GM21825 (cell line): ENCODE results near the gene DHODH.
"Not testable (repeated sequence)": the region's sequence is repeated elsewhere in the genome, so short reads cannot be mapped to it uniquely, and the experiment has no call there.

ENCODE experiments used
- ATAC-seq: cut with Tn5 transposase; IDR thresholded peaks from one replicate; pipeline ENCODE4 v1.9.1; 2021; ENCODE audit warnings: mild to moderate bottlenecking, moderate library complexity; ENCODE audit not compliant: unreplicated experiment

DHODH gene

GRCh38 chr16:72050769-72051464, 42.4 kb downstream of the DHODH start:
- no peak for ATAC-seq

- ATAC-seq: no peak
Observed at GRCh38 chr16:72051818-72052217, 43.3 kb downstream of the DHODH start.

GRCh38 chr16:72054254-72054847, 45.8 kb downstream of the DHODH start, which contains the start of gene HP:
Gene HP, plus strand, starts transcription at chr16:72054505. Its CDS starts 148 bp downstream, at chr16:72054653.
- not testable (repeated sequence) for ATAC-seq

- ATAC-seq: no peak
Observed at GRCh38 chr16:72055911-72056310, 47.4 kb downstream of the DHODH start.

GRCh38 chr16:72057313-72057712, 48.8 kb downstream of the DHODH start:
- not testable (repeated sequence) for ATAC-seq

- ATAC-seq: not testable (repeated sequence)
Observed at GRCh38 chr16:72059060-72059459, 50.5 kb downstream of the DHODH start.

GRCh38 chr16:72060405-72060804, 51.9 kb downstream of the DHODH start:
- no peak for ATAC-seq

GRCh38 chr16:72061564-72061963, 53.0 kb downstream of the DHODH start:
- no peak for ATAC-seq

GRCh38 chr16:72064361-72064894, 55.9 kb downstream of the DHODH start:
- no peak for ATAC-seq

GRCh38 chr16:72066747-72067146, 58.2 kb downstream of the DHODH start:
- ATAC-seq: no peak

GRCh38 chr16:72068930-72069329, 60.4 kb downstream of the DHODH start:
- ATAC-seq: no peak

GRCh38 chr16:72072514-72073342, 64.2 kb downstream of the DHODH start:
- no peak for ATAC-seq

- ATAC-seq: no peak
Observed at GRCh38 chr16:72073560-72074230, 65.2 kb downstream of the DHODH start.

GRCh38 chr16:72075067-72075466, 66.5 kb downstream of the DHODH start:
- ATAC-seq: not testable (repeated sequence)
